MM.1S (cell line): ENCODE measurements around the gene ST6GALNAC6.
A peak's percentile ranks its signal among the peaks of the same experiment; 100 is the strongest.

Experiments used
- DNase-seq: peaks from one replicate; pipeline ENCODE4 v3.0.0-alpha.2; 2015
- H2AFZ ChIP-seq: fragments of 300-600 bp; sonication (generic); 2 replicates; pipeline ENCODE4 v1.6.0; 2016; ENCODE audit warnings: antibody characterized with exemption, low read length
- H3F3A ChIP-seq: fragments of 300-600 bp; sonication (generic); 2 replicates; pipeline ENCODE4 v1.6.1; 2016; ENCODE audit warnings: mild to moderate bottlenecking, antibody characterized with exemption, low read length, moderate library complexity, mixed read lengths; ENCODE audit not compliant: insufficient read depth
- H3K27ac ChIP-seq: fragments of 300-600 bp; sonication (generic); 2 replicates; pipeline ENCODE4 v1.5.1; 2016; ENCODE audit warnings: mild to moderate bottlenecking, low read length
- H3K27me3 ChIP-seq: fragments of 300-600 bp; sonication (generic); replicated peaks from 2 replicates; pipeline ENCODE4 v1.6.0; 2016; ENCODE audit warnings: low read length; ENCODE audit not compliant: insufficient read depth
- H3K36me3 ChIP-seq: fragments of 300-600 bp; sonication (generic); replicated peaks from 2 replicates; pipeline ENCODE4 v1.6.1; 2016; ENCODE audit warnings: mild to moderate bottlenecking, low read length, mixed read lengths; ENCODE audit not compliant: insufficient read depth
- H3K4me1 ChIP-seq: fragments of 300-600 bp; sonication (generic); 2 replicates; pipeline ENCODE4 v1.6.1; 2016; ENCODE audit warnings: low read length, mixed read lengths
- H3K4me2 ChIP-seq: fragments of 300-600 bp; sonication (generic); 2 replicates; pipeline ENCODE4 v1.6.0; 2016; ENCODE audit warnings: low read depth, low read length
- H3K4me3 ChIP-seq: fragments of 300-600 bp; sonication (generic); 2 replicates; pipeline ENCODE4 v1.5.1; 2016; ENCODE audit warnings: low read length, mixed read lengths
- H3K79me2 ChIP-seq: fragments of 300-600 bp; sonication (generic); 2 replicates; pipeline ENCODE4 v1.6.1; 2016; ENCODE audit warnings: mixed run types, low read length, mixed read lengths
- H3K9ac ChIP-seq: fragments of 300-600 bp; sonication (generic); 2 replicates; pipeline ENCODE4 v1.6.1; 2016; ENCODE audit warnings: low read length, mixed read lengths
- H3K9me2 ChIP-seq: fragments of 300-600 bp; sonication (generic); replicated peaks from 2 replicates; pipeline ENCODE4 v1.6.1; 2016; ENCODE audit warnings: mild to moderate bottlenecking, low read length, mixed read lengths; ENCODE audit not compliant: insufficient read depth
- H3K9me3 ChIP-seq: fragments of 300-600 bp; sonication (generic); replicated peaks from 2 replicates; pipeline ENCODE4 v1.6.1; 2016; ENCODE audit warnings: mild to moderate bottlenecking, low read length, mixed read lengths; ENCODE audit not compliant: insufficient read depth
- H4K20me1 ChIP-seq: fragments of 300-600 bp; sonication (generic); 2 replicates; pipeline ENCODE4 v1.6.1; 2016; ENCODE audit warnings: mild to moderate bottlenecking, low read length, moderate library complexity, mixed read lengths; ENCODE audit not compliant: insufficient read depth
- CTCF ChIP-seq: fragments of 300-600 bp; sonication (generic); IDR thresholded peaks from 2 replicates; pipeline ENCODE4 v1.5.1; 2016; ENCODE audit warnings: antibody characterized with exemption, low read length, mixed read lengths
- EZH2 ChIP-seq: fragments of 300-600 bp; sonication (generic); optimal IDR thresholded peaks from 2 replicates; pipeline ENCODE3; 2017; ENCODE audit warnings: low read depth, mild to moderate bottlenecking, antibody characterized with exemption, low read length, mixed read lengths
- EZH2phosphoT487 ChIP-seq: fragments of 300-600 bp; sonication (generic); IDR thresholded peaks from 2 replicates; pipeline ENCODE4 v1.6.1; 2018; ENCODE audit warnings: antibody characterized with exemption, low read length

The ST6GALNAC6 gene

GRCh38 chr9:127878652-127879390 lies 20.6 kb downstream of the ST6GALNAC6 start:
- Histone ChIP-seq H3K36me3 (no peaks in the 10 kb centered on the region), H3K27me3 (no peaks in the 10 kb centered on the region), H3F3A (no peaks in the 10 kb centered on the region), H3K4me2 (no peak overlapping the region), H4K20me1 (no peaks in the 10 kb centered on the region), H3K9ac (no peak overlapping the region), H3K4me1 (no peaks in the 10 kb centered on the region), H3K4me3 (no peak overlapping the region), H3K27ac (no peak overlapping the region), H3K9me3 (no peaks in the 10 kb centered on the region), H3K9me2 (no peaks in the 10 kb centered on the region), H2AFZ (no peak overlapping the region), H3K79me2 (no peaks in the 10 kb centered on the region)
- no peak for TF ChIP-seq EZH2
- TF ChIP-seq CTCF: no peak
- TF ChIP-seq EZH2phosphoT487: no peak
- DNase-seq: no peak

GRCh38 chr9:127878001-127878651 lies 21.3 kb downstream of the ST6GALNAC6 start:
- peak overlapping the region; percentile 91 for H2AFZ ChIP-seq
- no peaks in the 10 kb centered on the region for H4K20me1 ChIP-seq
- no peaks in the 10 kb centered on the region for H3K9me2 ChIP-seq
- no peaks in the 10 kb centered on the region for H3K27me3 ChIP-seq
- no peaks in the 10 kb centered on the region for H3K9me3 ChIP-seq
- no peaks in the 10 kb centered on the region for H3K36me3 ChIP-seq
- H3F3A ChIP-seq: no peaks in the 10 kb centered on the region
- no peak for DNase-seq
- H3K9ac ChIP-seq: peak overlapping the region; percentile 37; the same call in 1 of the 2 replicates
- H3K4me1 ChIP-seq: no peaks in the 10 kb centered on the region
- peak overlapping the region; percentile 83; the same call in 1 of the 2 replicates for H3K4me2 ChIP-seq
- peak overlapping the region; percentile 65 for H3K4me3 ChIP-seq
- no peaks in the 10 kb centered on the region for H3K79me2 ChIP-seq
- TF ChIP-seq CTCF (no peak), EZH2phosphoT487 (no peak), EZH2 (no peak)
- H3K27ac ChIP-seq: no peak overlapping the region

GRCh38 chr9:127877566-127877998 lies 21.8 kb downstream of the ST6GALNAC6 start, which contains the start of gene AK1:
Gene AK1, minus strand, starts transcription at chr9:127877675. Its CDS starts 3,058 bp downstream, at chr9:127874617.
- Histone ChIP-seq H3K4me3 (peak within 1 kb of the TSS; percentile 65), H3K27me3 (no peaks in the 10 kb centered on the region), H3K27ac (no peak within 1 kb of the TSS), H4K20me1 (no peaks in the 10 kb centered on the region), H2AFZ (peak within 1 kb of the TSS; percentile 91), H3K9me3 (no peaks in the 10 kb centered on the region), H3K9ac (peak within 1 kb of the TSS; percentile 37; the same call in 1 of the 2 replicates), H3F3A (no peaks in the 10 kb centered on the region), H3K4me2 (peak within 1 kb of the TSS; percentile 83), H3K9me2 (no peaks in the 10 kb centered on the region), H3K4me1 (no peaks in the 10 kb centered on the region), H3K36me3 (no peaks in the 10 kb centered on the region), H3K79me2 (no peaks in the 10 kb centered on the region)
- no peak for DNase-seq
- TF ChIP-seq CTCF (no peak), EZH2phosphoT487 (no peak), EZH2 (no peak)
